Adrenal gland (tissue), 5 donors: Measurements from ENCODE around the gene DPEP1.

Source experiments
- CTCF ChIP-seq, 6 experiments: fragments of 450-650 bp in 4 of 6; fragments of 200-600 bp in 2 of 6; sonication (generic) in 1 of 6; IDR thresholded peaks; 1 replicate in 5 of 6; 2 replicates in 1 of 6; pipeline versions ENCODE4 v1.5.1 to v1.8.0; 2016 to 2021; ENCODE audit warnings: antibody characterized with exemption in 6 of 6, mild to moderate bottlenecking in 2 of 6, moderate library complexity in 1 of 6
- POLR2A ChIP-seq, 2 donors: fragments of 450-650 bp; IDR thresholded peaks; one replicate each; pipeline ENCODE4 v1.6.1; 2017; ENCODE audit warnings: antibody characterized with exemption in 2 of 2, mild to moderate bottlenecking in 2 of 2, moderate library complexity in 1 of 2
- donor health status: DM: no; HTN: no; CAD: no.

GRCh38 chr16:89646270-89646669 lies 32.8 kb downstream of the DPEP1 start:
- TF ChIP-seq CTCF (IDR thresholded peaks at IDR 0.05) (no peak), POLR2A (IDR thresholded peaks at IDR 0.05) (no peak)
